ENCODE measurements around the gene GPR6.

DNA sequence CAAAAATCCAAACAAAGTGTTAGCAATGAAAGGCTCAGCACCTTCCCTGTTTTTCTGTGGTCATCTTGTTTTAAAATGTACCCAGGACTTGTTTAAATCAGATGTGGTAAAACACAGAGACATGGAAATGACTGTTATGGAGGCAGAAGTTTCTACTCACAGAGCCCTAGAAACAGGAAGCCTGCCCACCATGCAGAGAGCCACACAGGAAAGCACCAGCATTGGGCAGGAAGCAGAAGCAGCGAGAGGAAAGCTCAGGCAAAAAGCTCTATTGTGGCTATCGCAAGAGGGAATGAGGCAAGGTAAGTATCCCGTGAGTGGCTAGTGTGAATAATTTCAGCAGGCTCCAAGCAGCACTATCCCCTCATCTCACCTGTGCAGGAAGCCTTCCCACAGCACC is 42.8 kb downstream of the GPR6 start:
- TF ChIP-seq, protein P1, sequence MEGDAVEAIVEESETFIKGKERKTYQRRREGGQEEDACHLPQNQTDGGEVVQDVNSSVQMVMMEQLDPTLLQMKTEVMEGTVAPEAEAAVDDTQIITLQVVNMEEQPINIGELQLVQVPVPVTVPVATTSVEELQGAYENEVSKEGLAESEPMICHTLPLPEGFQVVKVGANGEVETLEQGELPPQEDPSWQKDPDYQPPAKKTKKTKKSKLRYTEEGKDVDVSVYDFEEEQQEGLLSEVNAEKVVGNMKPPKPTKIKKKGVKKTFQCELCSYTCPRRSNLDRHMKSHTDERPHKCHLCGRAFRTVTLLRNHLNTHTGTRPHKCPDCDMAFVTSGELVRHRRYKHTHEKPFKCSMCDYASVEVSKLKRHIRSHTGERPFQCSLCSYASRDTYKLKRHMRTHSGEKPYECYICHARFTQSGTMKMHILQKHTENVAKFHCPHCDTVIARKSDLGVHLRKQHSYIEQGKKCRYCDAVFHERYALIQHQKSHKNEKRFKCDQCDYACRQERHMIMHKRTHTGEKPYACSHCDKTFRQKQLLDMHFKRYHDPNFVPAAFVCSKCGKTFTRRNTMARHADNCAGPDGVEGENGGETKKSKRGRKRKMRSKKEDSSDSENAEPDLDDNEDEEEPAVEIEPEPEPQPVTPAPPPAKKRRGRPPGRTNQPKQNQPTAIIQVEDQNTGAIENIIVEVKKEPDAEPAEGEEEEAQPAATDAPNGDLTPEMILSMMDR (IDR thresholded peaks at IDR 0.05): no peak
- TF ChIP-seq POLR2A (IDR thresholded peaks at IDR 0.05): no peak

All from body of pancreas (tissue), 4 donors.